Gastroesophageal sphincter (tissue), 3 donors: ENCODE measurements around the gene GNPTG.

Experiments
- CTCF ChIP-seq, 4 experiments: fragments of 200-600 bp in 2 of 4; fragments of 450-650 bp in 2 of 4; sonication (generic) in 1 of 4; IDR thresholded peaks; one replicate each; pipeline ENCODE4 v1.5.1; 2017 to 2019; ENCODE audit warnings: antibody characterized with exemption in 4 of 4, mild to moderate bottlenecking in 2 of 4, moderate library complexity in 2 of 4
- EP300 ChIP-seq: sonication (generic); formaldehyde crosslinking; IDR thresholded peaks from one replicate; pipeline ENCODE4 v1.6.1; 2017; ENCODE audit warnings: antibody characterized with exemption, mild to moderate bottlenecking
- POLR2A ChIP-seq, 2 donors: fragments of 450-650 bp; IDR thresholded peaks; one replicate each; pipeline ENCODE4 v1.6.1; 2017; ENCODE audit warnings: antibody characterized with exemption in 2 of 2, mild to moderate bottlenecking in 2 of 2, moderate library complexity in 1 of 2
- POLR2AphosphoS5 ChIP-seq: sonication (generic); formaldehyde crosslinking; IDR thresholded peaks from one replicate; pipeline ENCODE4 v1.6.1; 2017; ENCODE audit warnings: antibody characterized with exemption

GRCh38 chr16:1375741-1376410 is 24.1 kb downstream of the GNPTG start:
- TF ChIP-seq CTCF (IDR thresholded peaks at IDR 0.05) (no peak), POLR2A (IDR thresholded peaks at IDR 0.05) (no peak), POLR2AphosphoS5 (no peak), EP300 (no peak)
